BE2C (cell line): ENCODE measurements around the gene COLGALT1.
"Not testable (repeated sequence)": the region's sequence is repeated elsewhere in the genome, so short reads cannot be mapped to it uniquely, and the experiment has no call there.

Experiments used
- DNase-seq: peaks from one replicate; pipeline ENCODE4 v3.0.0-alpha.2; 2020
- H3K27me3 ChIP-seq: fragments of 250-450 bp; sonication (Bioruptor Pico); 2 replicates; pipeline ENCODE4 v1.5.1; 2020; ENCODE audit warnings: mild to moderate bottlenecking
- H3K36me3 ChIP-seq: fragments of 250-450 bp; sonication (Bioruptor Pico); 2 replicates; pipeline ENCODE4 v1.5.1; 2020; ENCODE audit warnings: mild to moderate bottlenecking
- H3K4me1 ChIP-seq: fragments of 250-450 bp; sonication (Bioruptor Pico); 2 replicates; pipeline ENCODE4 v1.5.1; 2020
- H3K4me3 ChIP-seq: 2 replicates; pipeline ENCODE4 v1.5.1; 2011; ENCODE audit warnings: low read depth, low read length
- H3K9me3 ChIP-seq: fragments of 250-450 bp; sonication (Bioruptor Pico); 2 replicates; pipeline ENCODE4 v1.5.1; 2020
- TF ChIP-seq, protein P1 (sequence below): IDR thresholded peaks from 2 replicates; pipeline ENCODE4 v1.5.1; 2012; ENCODE audit warnings: mild to moderate bottlenecking, low read depth, low read length

Gene COLGALT1

GRCh38 chr19:17580470-17581144 is 25.2 kb downstream of the COLGALT1 start:
- Histone ChIP-seq H3K36me3 (peaks cover 37% of the 10 kb centered on the region), H3K27me3 (no peaks in the 10 kb centered on the region), H3K4me1 (peaks cover 2% of the 10 kb centered on the region; the same call in 1 of the 2 replicates), H3K9me3 (no peaks in the 10 kb centered on the region), H3K4me3 (no peak overlapping the region)
- no peak for DNase-seq
- TF ChIP-seq, protein P1, sequence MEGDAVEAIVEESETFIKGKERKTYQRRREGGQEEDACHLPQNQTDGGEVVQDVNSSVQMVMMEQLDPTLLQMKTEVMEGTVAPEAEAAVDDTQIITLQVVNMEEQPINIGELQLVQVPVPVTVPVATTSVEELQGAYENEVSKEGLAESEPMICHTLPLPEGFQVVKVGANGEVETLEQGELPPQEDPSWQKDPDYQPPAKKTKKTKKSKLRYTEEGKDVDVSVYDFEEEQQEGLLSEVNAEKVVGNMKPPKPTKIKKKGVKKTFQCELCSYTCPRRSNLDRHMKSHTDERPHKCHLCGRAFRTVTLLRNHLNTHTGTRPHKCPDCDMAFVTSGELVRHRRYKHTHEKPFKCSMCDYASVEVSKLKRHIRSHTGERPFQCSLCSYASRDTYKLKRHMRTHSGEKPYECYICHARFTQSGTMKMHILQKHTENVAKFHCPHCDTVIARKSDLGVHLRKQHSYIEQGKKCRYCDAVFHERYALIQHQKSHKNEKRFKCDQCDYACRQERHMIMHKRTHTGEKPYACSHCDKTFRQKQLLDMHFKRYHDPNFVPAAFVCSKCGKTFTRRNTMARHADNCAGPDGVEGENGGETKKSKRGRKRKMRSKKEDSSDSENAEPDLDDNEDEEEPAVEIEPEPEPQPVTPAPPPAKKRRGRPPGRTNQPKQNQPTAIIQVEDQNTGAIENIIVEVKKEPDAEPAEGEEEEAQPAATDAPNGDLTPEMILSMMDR = no peak

DNA sequence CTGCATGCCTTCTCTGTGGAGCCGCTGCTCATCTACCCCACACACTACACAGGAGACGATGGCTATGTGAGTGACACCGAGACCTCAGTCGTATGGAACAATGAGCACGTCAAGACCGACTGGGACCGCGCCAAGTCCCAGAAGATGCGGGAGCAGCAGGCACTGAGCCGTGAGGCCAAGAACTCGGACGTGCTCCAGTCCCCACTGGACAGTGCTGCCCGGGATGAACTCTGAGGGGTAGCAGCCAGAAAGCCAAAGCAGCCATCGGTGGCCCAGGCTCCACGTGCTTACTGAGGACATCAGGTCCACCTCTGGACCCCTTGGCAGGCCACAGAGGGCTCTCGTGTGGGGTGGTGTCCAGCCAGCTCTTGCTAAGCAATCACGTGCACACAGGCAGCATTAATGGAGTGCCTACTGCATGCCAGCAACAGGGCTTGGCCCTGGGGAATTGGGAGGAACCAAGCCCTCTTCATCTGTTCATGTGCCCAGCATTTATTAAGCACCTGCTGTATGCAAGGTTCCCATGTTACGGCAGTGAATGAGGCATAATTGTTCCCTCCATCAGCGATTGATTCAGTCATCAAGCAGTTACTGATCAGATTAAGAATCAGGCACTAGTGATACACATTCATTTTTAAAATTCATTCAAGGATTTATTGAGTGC is 25.9 kb downstream of the COLGALT1 start:
- DNase-seq = no peak
- peaks cover 2% of the 10 kb centered on the region; the same call in 1 of the 2 replicates for H3K4me1 ChIP-seq
- H3K36me3 ChIP-seq = peaks cover 32% of the 10 kb centered on the region
- H3K27me3 ChIP-seq = no peaks in the 10 kb centered on the region
- no peak overlapping the region for H3K4me3 ChIP-seq
- H3K9me3 ChIP-seq = no peaks in the 10 kb centered on the region
- TF ChIP-seq, protein P1 = no peak

- Histone ChIP-seq H3K27me3 (no peaks in the 10 kb centered on the region), H3K36me3 (peaks cover 30% of the 10 kb centered on the region), H3K4me3 (no peak overlapping the region), H3K9me3 (no peaks in the 10 kb centered on the region), H3K4me1 (peaks cover 2% of the 10 kb centered on the region; the same call in 1 of the 2 replicates)
- TF ChIP-seq, protein P1 = no peak
- no peak for DNase-seq
Measured at GRCh38 chr19:17582613-17583012, 27.2 kb downstream of the COLGALT1 start.

GRCh38 chr19:17584132-17584531 is 28.7 kb downstream of the COLGALT1 start:
- H3K4me1 ChIP-seq = peaks cover 2% of the 10 kb centered on the region; the same call in 1 of the 2 replicates
- no peak overlapping the region for H3K4me3 ChIP-seq
- DNase-seq = no peak
- TF ChIP-seq, protein P1 = no peak
- H3K36me3 ChIP-seq = peaks cover 19% of the 10 kb centered on the region
- H3K27me3 ChIP-seq = no peaks in the 10 kb centered on the region
- H3K9me3 ChIP-seq = no peaks in the 10 kb centered on the region

DNA sequence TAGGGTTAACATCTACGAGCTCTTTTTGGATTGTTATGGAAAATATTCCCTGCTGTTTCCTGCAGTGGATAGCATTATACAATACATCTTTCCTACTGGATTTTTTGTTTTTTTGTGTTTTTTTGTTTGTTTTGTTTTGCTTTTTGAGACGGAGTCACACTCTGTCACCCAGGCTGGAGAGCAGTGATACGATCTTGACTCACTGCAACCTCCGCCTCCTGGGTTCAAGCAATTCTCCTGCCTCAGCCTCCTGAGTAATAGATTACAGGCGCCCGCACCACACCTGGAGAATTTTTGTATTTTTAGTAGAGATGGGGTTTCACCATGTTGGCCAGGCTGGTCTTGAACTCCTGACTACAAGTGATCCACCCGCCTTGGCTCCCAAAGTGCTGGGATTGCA is 29.9 kb downstream of the COLGALT1 start:
- H3K9me3 ChIP-seq, H3K4me3 ChIP-seq, H3K27me3 ChIP-seq, H3K4me1 ChIP-seq, DNase-seq: not testable (repeated sequence)
- peaks cover 19% of the 10 kb centered on the region for H3K36me3 ChIP-seq

GRCh38 chr19:17590866-17591265 is 35.4 kb downstream of the COLGALT1 start:
- no peaks in the 10 kb centered on the region for H3K27me3 ChIP-seq
- DNase-seq = no peak
- TF ChIP-seq, protein P1 = no peak
- H3K9me3 ChIP-seq = no peaks in the 10 kb centered on the region
- no peaks in the 10 kb centered on the region for H3K36me3 ChIP-seq
- no peaks in the 10 kb centered on the region; the same call in 1 of the 2 replicates for H3K4me1 ChIP-seq
- no peak overlapping the region for H3K4me3 ChIP-seq

DNA sequence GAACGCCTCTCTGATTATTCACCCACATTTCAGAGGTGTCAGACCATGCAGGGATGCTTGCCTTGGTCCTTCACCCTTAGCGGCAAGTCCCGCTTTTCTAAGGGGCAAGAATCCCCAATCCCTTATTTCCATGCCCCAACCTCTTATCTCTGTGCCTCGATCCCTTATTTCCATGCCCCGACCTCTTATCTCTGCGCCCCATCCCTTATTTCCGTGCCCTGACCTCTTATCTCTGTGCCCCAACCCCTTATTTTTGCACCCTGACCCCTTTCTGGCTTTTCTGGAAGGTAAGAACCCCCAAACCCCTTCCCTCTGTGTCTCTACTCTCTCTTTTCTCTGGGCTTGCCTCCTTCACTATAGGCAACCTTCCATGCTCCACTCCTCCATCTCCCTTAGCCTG is 38.8 kb downstream of the COLGALT1 start:
- not testable (repeated sequence) for H3K4me3 ChIP-seq, H3K9me3 ChIP-seq, H3K4me1 ChIP-seq, DNase-seq, H3K27me3 ChIP-seq, H3K36me3 ChIP-seq

- not testable (repeated sequence) for DNase-seq, H3K36me3 ChIP-seq, H3K4me1 ChIP-seq, H3K4me3 ChIP-seq, H3K9me3 ChIP-seq
- H3K27me3 ChIP-seq = peaks cover 22% of the 10 kb centered on the region
Measured at GRCh38 chr19:17598063-17598462, 42.6 kb downstream of the COLGALT1 start.
